Keratinocyte (primary cell): ENCODE results near the gene CARS1. TPM values are rescaled to one million over a fixed set of nuclear protein-coding genes. Genes with fewer than 3 reads are reported as not detected.

Experiments
- DNase-seq: peaks from one replicate; pipeline ENCODE4 v3.0.0-alpha.2; 2011; ENCODE audit warnings: low read depth, missing footprints, low spot score
- FAIRE-seq: peaks from 2 replicates; lab custom pipeline; 2011; peaks lifted over from hg19 to GRCh38; lab: Jason Lieb, UNC
- H2AFZ ChIP-seq: 2 replicates; pipeline ENCODE4 v1.6.0; 2012; ENCODE audit warnings: low read length, control low read depth, inconsistent platforms; ENCODE audit not compliant: control insufficient read depth
- H3K27ac ChIP-seq: 2 replicates; pipeline ENCODE4 v1.5.1; 2011; ENCODE audit warnings: low read length; ENCODE audit not compliant: control insufficient read depth, insufficient read depth
- H3K27me3 ChIP-seq: 3 replicates; pipeline ENCODE4 v1.6.0; 2011; ENCODE audit warnings: low read length; ENCODE audit not compliant: control insufficient read depth, insufficient read depth; ENCODE audit errors: extremely low read depth
- H3K36me3 ChIP-seq, 2 experiments: 2 replicates in 1 of 2; 3 replicates in 1 of 2; pipeline ENCODE4 v1.5.1; 2011; ENCODE audit warnings: low read length in 2 of 2, mild to moderate bottlenecking in 1 of 2; ENCODE audit not compliant: control insufficient read depth in 2 of 2, insufficient read depth in 2 of 2; ENCODE audit errors: extremely low read depth in 1 of 2
- H3K4me1 ChIP-seq: 3 replicates; pipeline ENCODE4 v1.5.1; 2011; ENCODE audit warnings: low read length; ENCODE audit not compliant: control insufficient read depth, insufficient read depth; ENCODE audit errors: extremely low read depth
- H3K4me2 ChIP-seq: 3 replicates; pipeline ENCODE4 v1.6.0; 2011; ENCODE audit warnings: low read depth, low read length; ENCODE audit not compliant: control insufficient read depth, insufficient read depth; ENCODE audit errors: extremely low read depth
- H3K4me3 ChIP-seq, 3 experiments: fragments of 200-600 bp in 1 of 3; sonication (generic) in 1 of 3; 2 replicates in 2 of 3; 3 replicates in 1 of 3; pipeline ENCODE4 v1.5.1; 2011 to 2016; ENCODE audit warnings: low read length in 3 of 3, mild to moderate bottlenecking in 3 of 3, control low read depth in 2 of 3, inconsistent platforms in 1 of 3, low read depth in 1 of 3, mixed read lengths in 1 of 3, mixed run types in 1 of 3, moderate library complexity in 1 of 3; ENCODE audit not compliant: control insufficient read depth in 2 of 3, insufficient read depth in 2 of 3; ENCODE audit errors: extremely low read depth in 1 of 3
- H3K79me2 ChIP-seq: 2 replicates; pipeline ENCODE4 v1.6.0; 2012; ENCODE audit warnings: low read length; ENCODE audit not compliant: control insufficient read depth, insufficient read depth
- H3K9ac ChIP-seq: 3 replicates; pipeline ENCODE4 v1.6.0; 2011; ENCODE audit warnings: low read length; ENCODE audit not compliant: control insufficient read depth, insufficient read depth; ENCODE audit errors: extremely low read depth
- H3K9me1 ChIP-seq: 3 replicates; pipeline ENCODE4 v1.6.0; 2011; ENCODE audit warnings: low read length; ENCODE audit not compliant: control insufficient read depth, insufficient read depth; ENCODE audit errors: extremely low read depth
- H3K9me3 ChIP-seq: 2 replicates; pipeline ENCODE4 v1.5.1; 2012; ENCODE audit warnings: low read depth, low read length; ENCODE audit not compliant: control insufficient read depth
- H4K20me1 ChIP-seq: 3 replicates; pipeline ENCODE4 v1.6.0; 2011; ENCODE audit warnings: low read length; ENCODE audit not compliant: control insufficient read depth, insufficient read depth; ENCODE audit errors: extremely low read depth
- CTCF ChIP-seq, 3 experiments: IDR thresholded peaks in 1 of 3; conservative IDR thresholded peaks in 1 of 3; optimal IDR thresholded peaks in 1 of 3; 2 replicates in 2 of 3; 3 replicates in 1 of 3; pipeline versions ENCODE3 to v1.5.1; 2011; ENCODE audit warnings: low read length in 3 of 3, mild to moderate bottlenecking in 3 of 3, moderate library complexity in 2 of 3, control low read depth in 1 of 3, inconsistent platforms in 1 of 3; ENCODE audit not compliant: insufficient read depth in 2 of 3; ENCODE audit errors: extremely low read depth in 1 of 3
- EZH2 ChIP-seq: IDR thresholded peaks from one replicate; pipeline ENCODE4 v1.6.1; 2012; ENCODE audit warnings: inconsistent platforms, mild to moderate bottlenecking, low read length, moderate library complexity
- dilution Hi-C: fragments of 300-500 bp; cut with MboI; formaldehyde crosslinking; loops from one replicate; pipeline ENCODE4 v1.7.0; 2020; ENCODE audit warnings: low sequenced_read_pairs; ENCODE audit not compliant: extremely low pct_ligation_motif_present
- polyA plus RNA-seq, 5 experiments: library from polyadenylated mRNA; depleted of rRNA in 3 of 5; stranded (reverse) in 3 of 5; stranded (forward) in 1 of 5; unstranded in 1 of 5; fragments of >200 nt; gene quantifications; 1 replicate in 1 of 5; 2 replicates in 3 of 5; 3 replicates in 1 of 5; pipeline versions ENCODE4 v1.2.1 to v1.2.3, GENCODE V29; 2011 to 2012; ENCODE audit warnings: missing spikeins in 2 of 5, low read depth in 1 of 5, low replicate concordance in 1 of 5

The CARS1 gene
- polyA plus RNA-seq, 1 donor (not counting 4 experiments of a cell fraction or from before 2014, with no cell fraction given), result 60.7 TPM

GRCh38 chr11:3047637-3048036 is 9.6 kb downstream of the CARS1 start:
- H3K27ac ChIP-seq, result no peak overlapping the region
- FAIRE-seq, result no peak
- no peak overlapping the region for H3K4me3 ChIP-seq
- peaks cover 86% of the 10 kb centered on the region for H3K79me2 ChIP-seq
- H3K4me2 ChIP-seq, result no peak overlapping the region
- no peaks in the 10 kb centered on the region for H3K27me3 ChIP-seq
- H3K9ac ChIP-seq, result no peak overlapping the region
- no peak for DNase-seq
- dilution Hi-C loops, result no loop called here
- H2AFZ ChIP-seq, result no peak overlapping the region
- H3K4me1 ChIP-seq, result peaks cover 15% of the 10 kb centered on the region
- peaks cover 21 to 41% of the 10 kb centered on the region in 2 experiments for H3K36me3 ChIP-seq
- TF ChIP-seq CTCF (optimal IDR thresholded peaks at IDR 0.05 in 1 of 3, IDR thresholded peaks at IDR 0.05 in 1 of 3, conservative IDR thresholded peaks at IDR 0.05 in 1 of 3; ENCODE audit: extremely low read depth in 1 of 3, insufficient read depth in 2 of 3, low read length in 3 of 3) (no peak), EZH2 (no peak)
- H4K20me1 ChIP-seq, result peaks cover 62% of the 10 kb centered on the region
- peaks cover 14% of the 10 kb centered on the region for H3K9me1 ChIP-seq
- no peaks in the 10 kb centered on the region for H3K9me3 ChIP-seq

GRCh38 chr11:3046641-3047040 is 10.6 kb downstream of the CARS1 start:
- peaks cover 58% of the 10 kb centered on the region for H4K20me1 ChIP-seq
- DNase-seq, result no peak

More at GRCh38 chr11:3046641-3047040, 10.6 kb downstream of the CARS1 start:
- Histone ChIP-seq H3K9me1 (peaks cover 12% of the 10 kb centered on the region), H2AFZ (no peak overlapping the region), H3K79me2 (peaks cover 85% of the 10 kb centered on the region), H3K4me2 (no peak overlapping the region), H3K27ac (no peak overlapping the region), H3K36me3 (peaks cover 20 to 43% of the 10 kb centered on the region in 2 experiments), H3K4me1 (peaks cover 15% of the 10 kb centered on the region), H3K9ac (no peak overlapping the region), H3K9me3 (no peaks in the 10 kb centered on the region), H3K27me3 (no peaks in the 10 kb centered on the region), H3K4me3 (no peak overlapping the region)
- FAIRE-seq, result no peak
- dilution Hi-C loops, result no loop called here
- TF ChIP-seq CTCF (optimal IDR thresholded peaks at IDR 0.05 in 1 of 3, IDR thresholded peaks at IDR 0.05 in 1 of 3, conservative IDR thresholded peaks at IDR 0.05 in 1 of 3; ENCODE audit: extremely low read depth in 1 of 3, insufficient read depth in 2 of 3, low read length in 3 of 3) (no peak), EZH2 (no peak)
